B cell (primary cell): Measurements from ENCODE around the gene FBF1. TPM values are rescaled to one million over a fixed set of nuclear protein-coding genes. Genes with fewer than 3 reads are reported as not detected.

Experiments
- ATAC-seq: fragments of 200-7000 bp; cut with Tn5 transposase; one replicate; pipeline ENCODE4 v1.10.0; 2021; ENCODE audit warnings: low read depth, mild to moderate bottlenecking, moderate number of reproducible peaks, moderate library complexity
- CTCF ChIA-PET: fragments of 350-600 bp; sonication (Branson Sonifier 250); formaldehyde crosslinking; loops from one replicate; lab custom pipeline; 2021; ENCODE audit warnings: antibody characterized with exemption, inconsistent platforms; lab: Charles Lee
- POLR2A ChIA-PET: fragments of 350-600 bp; sonication (Branson Sonifier 250); formaldehyde crosslinking; loops from one replicate; lab custom pipeline; 2021; ENCODE audit warnings: antibody characterized with exemption; lab: Charles Lee
- DNase-seq: peaks from one replicate; pipeline ENCODE4 v3.0.0; 2013
- H2AFZ ChIP-seq: 2 replicates; pipeline ENCODE4 v1.6.1; 2012; ENCODE audit warnings: mild to moderate bottlenecking, low read depth, low read length; ENCODE audit not compliant: insufficient read depth, poor library complexity, severe bottlenecking
- H3K27ac ChIP-seq, 2 donors: 1 replicate in 1 of 2; 2 replicates in 1 of 2; pipeline ENCODE4 v1.5.1; 2012 to 2013; ENCODE audit warnings: low read length in 2 of 2, mild to moderate bottlenecking in 2 of 2, moderate library complexity in 1 of 2
- H3K27me3 ChIP-seq, 4 experiments: fragments of 200-600 bp in 1 of 4; sonication (generic) in 1 of 4; replicated peaks in 1 of 4; 1 replicate in 2 of 4; 2 replicates in 2 of 4; pipeline versions ENCODE4 v1.6.1 to v1.7.0; 2013 to 2016; ENCODE audit warnings: low read length in 3 of 4, mild to moderate bottlenecking in 2 of 4, mixed read lengths in 1 of 4, moderate library complexity in 1 of 4; ENCODE audit not compliant: insufficient read depth in 4 of 4, control insufficient read depth in 3 of 4; ENCODE audit errors: control extremely low read depth in 1 of 4
- H3K36me3 ChIP-seq, 2 experiments: replicated peaks in 1 of 2; 1 replicate in 1 of 2; 2 replicates in 1 of 2; pipeline versions ENCODE4 v1.6.1 to v1.7.1; 2013; ENCODE audit warnings: low read length in 1 of 2; ENCODE audit not compliant: insufficient read depth in 2 of 2, control insufficient read depth in 1 of 2; ENCODE audit errors: control extremely low read depth in 1 of 2, extremely low read depth in 1 of 2
- H3K4me1 ChIP-seq, 2 donors: fragments of 200-600 bp in 1 of 2; sonication (generic) in 1 of 2; 1 replicate in 1 of 2; 2 replicates in 1 of 2; pipeline versions ENCODE4 v1.5.1 to v1.6.1; 2013 to 2017; ENCODE audit warnings: low read length in 2 of 2; ENCODE audit not compliant: control insufficient read depth in 2 of 2, insufficient read depth in 2 of 2
- H3K4me2 ChIP-seq: replicated peaks from 2 replicates; pipeline ENCODE3; 2012; ENCODE audit warnings: mild to moderate bottlenecking, low read depth, low read length; ENCODE audit not compliant: poor library complexity, severe bottlenecking
- H3K4me3 ChIP-seq, 5 experiments: fragments of 200-600 bp in 1 of 5; sonication (generic) in 1 of 5; 1 replicate in 3 of 5; 2 replicates in 2 of 5; pipeline versions ENCODE4 v1.5.1 to v1.7.0; 2011 to 2016; ENCODE audit warnings: low read length in 4 of 5, mild to moderate bottlenecking in 4 of 5, low read depth in 2 of 5, control low read depth in 1 of 5, moderate library complexity in 1 of 5; ENCODE audit not compliant: insufficient read depth in 1 of 5; ENCODE audit errors: control extremely low read depth in 1 of 5, extremely low read depth in 1 of 5
- H3K79me2 ChIP-seq: fragments of 200-600 bp; sonication (generic); one replicate; pipeline ENCODE4 v1.6.0; 2016; ENCODE audit warnings: low read length; ENCODE audit not compliant: control insufficient read depth, insufficient read depth
- H3K9ac ChIP-seq: fragments of 200-600 bp; sonication (generic); 2 replicates; pipeline ENCODE4 v1.6.1; 2017; ENCODE audit warnings: mild to moderate bottlenecking, low read length, moderate library complexity
- H3K9me3 ChIP-seq, 3 donors: one replicate each; pipeline versions ENCODE4 v1.6.1 to v1.7.1; 2013; ENCODE audit warnings: low read length in 2 of 3; ENCODE audit not compliant: control insufficient read depth in 2 of 3, insufficient read depth in 1 of 3; ENCODE audit errors: control extremely low read depth in 1 of 3
- H4K20me1 ChIP-seq: 2 replicates; pipeline ENCODE4 v1.6.0; 2012; ENCODE audit warnings: mild to moderate bottlenecking, low read length; ENCODE audit not compliant: insufficient read depth, control insufficient read depth, poor library complexity, severe bottlenecking
- H3K27ac Mint-ChIP-seq: one replicate; pipeline ENCODE4 v1.8.0; 2021; ENCODE audit warnings: mixed read lengths
- H3K27me3 Mint-ChIP-seq: one replicate; pipeline ENCODE4 v1.8.0; 2021; ENCODE audit warnings: mixed read lengths
- H3K4me1 Mint-ChIP-seq: one replicate; pipeline ENCODE4 v1.8.0; 2021; ENCODE audit warnings: mixed read lengths
- H3K4me3 Mint-ChIP-seq: one replicate; pipeline ENCODE4 v1.8.0; 2021; ENCODE audit warnings: mixed read lengths
- H3K9me3 Mint-ChIP-seq: one replicate; pipeline ENCODE4 v1.8.0; 2022; ENCODE audit warnings: mixed read lengths; ENCODE audit not compliant: insufficient read depth
- EZH2 ChIP-seq: IDR thresholded peaks from 2 replicates; pipeline ENCODE4 v1.6.1; 2012; ENCODE audit warnings: borderline replicate concordance, low read depth, mild to moderate bottlenecking, moderate library complexity, low read length; ENCODE audit not compliant: insufficient read depth, poor library complexity, severe bottlenecking
- WGBS: methylation state at CpG from one replicate; pipeline ENCODE4 v1.1.5; 2013; ENCODE audit warnings: missing lambda C conversion rate; ENCODE audit not compliant: insufficient coverage; 5-methylcytosine and 5-hydroxymethylcytosine counted together
- intact Hi-C: fragments of 100-400 bp; cut with micrococcal nuclease; formaldehyde crosslinking; loops from one replicate; pipeline ENCODE4 v1.10.0; 2022
- polyA plus RNA-seq: library from polyadenylated mRNA; depleted of rRNA; stranded (reverse); fragments of >200 nt; gene quantifications from 2 replicates; pipeline ENCODE4 v1.2.3, GENCODE V29; 2012
- total RNA-seq, 2 donors: library from RNA; stranded (reverse); fragments of 120-200 nt in 1 of 2; gene quantifications; 1 replicate in 1 of 2; 2 replicates in 1 of 2; pipeline versions ENCODE4 v1.2.3 to v1.2.4, GENCODE V29; 2013 to 2022
- TF ChIP-seq, protein P1 (sequence below): fragments of 200-600 bp; IDR thresholded peaks from one replicate; pipeline ENCODE4 v1.8.0; 2022; ENCODE audit warnings: antibody characterized with exemption, mild to moderate bottlenecking

The FBF1 gene
- total and polyA plus RNA-seq, 2 donors (not counting 1 experiment from before 2014, with no cell fraction given), result 21.6 to 31.5 TPM

DNA sequence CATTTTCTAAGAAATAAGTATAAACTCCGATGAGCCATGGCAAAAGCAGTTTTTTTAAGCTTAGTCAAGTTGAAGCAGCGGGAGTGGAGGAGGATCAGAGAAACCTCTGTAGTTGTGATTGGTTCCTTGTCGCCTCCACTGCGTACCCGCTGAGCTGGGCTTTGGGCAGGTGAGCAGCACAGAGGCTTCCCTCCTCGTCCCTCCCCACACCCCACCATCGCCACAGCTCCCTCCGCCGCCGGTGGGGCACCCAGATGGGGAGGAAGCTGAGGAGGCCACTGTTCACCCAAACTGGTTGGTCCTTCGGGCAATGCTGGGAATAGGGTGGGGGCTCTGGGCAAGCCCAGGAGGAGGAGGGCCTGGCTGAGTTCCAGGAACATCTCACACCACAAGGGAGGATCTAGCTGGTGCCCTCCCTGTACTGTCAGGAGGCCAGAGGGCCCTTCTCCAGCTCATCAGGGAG lies 31.0 kb downstream of the FBF1 start:
- Histone ChIP-seq H3K4me3 (no peak overlapping the region), H3K36me3 (peaks cover 1 to 3% of the 10 kb centered on the region in 2 experiments), H3K9ac (no peak overlapping the region), H3K4me2 (no peak overlapping the region), H2AFZ (no peak overlapping the region), H3K27ac (no peak overlapping the region), H3K9me3 (no peaks in the 10 kb centered on the region), H4K20me1 (no peaks in the 10 kb centered on the region), H3K27me3 (no peaks in the 10 kb centered on the region), H3K79me2 (no peaks in the 10 kb centered on the region), H3K4me1 (peaks cover 0 to 7% of the 10 kb centered on the region in 2 donors)
- ChIA-PET POLR2A (interaction anchor here (0.6 kb wide), 1 partner anchor 166 kb away, joined by 4 read pairs; no protein-coding TSS in a partner anchor), CTCF (interaction anchor here (0.6 to 1.7 kb wide), 3 partner anchors 95 to 358 kb away, joined by 3 to 11 read pairs (median 3); no protein-coding TSS in a partner anchor)
- no peak overlapping the region for H3K27ac Mint-ChIP-seq
- 69% methylated on average over 3 of the region's 11 CpGs for WGBS
- peaks cover 2% of the 10 kb centered on the region for H3K4me1 Mint-ChIP-seq
- ATAC-seq (no peak), DNase-seq (no peak)
- TF ChIP-seq, protein P1, sequence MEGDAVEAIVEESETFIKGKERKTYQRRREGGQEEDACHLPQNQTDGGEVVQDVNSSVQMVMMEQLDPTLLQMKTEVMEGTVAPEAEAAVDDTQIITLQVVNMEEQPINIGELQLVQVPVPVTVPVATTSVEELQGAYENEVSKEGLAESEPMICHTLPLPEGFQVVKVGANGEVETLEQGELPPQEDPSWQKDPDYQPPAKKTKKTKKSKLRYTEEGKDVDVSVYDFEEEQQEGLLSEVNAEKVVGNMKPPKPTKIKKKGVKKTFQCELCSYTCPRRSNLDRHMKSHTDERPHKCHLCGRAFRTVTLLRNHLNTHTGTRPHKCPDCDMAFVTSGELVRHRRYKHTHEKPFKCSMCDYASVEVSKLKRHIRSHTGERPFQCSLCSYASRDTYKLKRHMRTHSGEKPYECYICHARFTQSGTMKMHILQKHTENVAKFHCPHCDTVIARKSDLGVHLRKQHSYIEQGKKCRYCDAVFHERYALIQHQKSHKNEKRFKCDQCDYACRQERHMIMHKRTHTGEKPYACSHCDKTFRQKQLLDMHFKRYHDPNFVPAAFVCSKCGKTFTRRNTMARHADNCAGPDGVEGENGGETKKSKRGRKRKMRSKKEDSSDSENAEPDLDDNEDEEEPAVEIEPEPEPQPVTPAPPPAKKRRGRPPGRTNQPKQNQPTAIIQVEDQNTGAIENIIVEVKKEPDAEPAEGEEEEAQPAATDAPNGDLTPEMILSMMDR, result no peak
- no peak for TF ChIP-seq EZH2
- no peak overlapping the region for H3K4me3 Mint-ChIP-seq
- intact Hi-C loops, result loop anchor here (10.0 kb wide), 1 partner anchor 355 kb away; the partner anchor contains the start of gene UBALD2
- H3K9me3 Mint-ChIP-seq, result no peaks in the 10 kb centered on the region
- no peaks in the 10 kb centered on the region for H3K27me3 Mint-ChIP-seq

DNA sequence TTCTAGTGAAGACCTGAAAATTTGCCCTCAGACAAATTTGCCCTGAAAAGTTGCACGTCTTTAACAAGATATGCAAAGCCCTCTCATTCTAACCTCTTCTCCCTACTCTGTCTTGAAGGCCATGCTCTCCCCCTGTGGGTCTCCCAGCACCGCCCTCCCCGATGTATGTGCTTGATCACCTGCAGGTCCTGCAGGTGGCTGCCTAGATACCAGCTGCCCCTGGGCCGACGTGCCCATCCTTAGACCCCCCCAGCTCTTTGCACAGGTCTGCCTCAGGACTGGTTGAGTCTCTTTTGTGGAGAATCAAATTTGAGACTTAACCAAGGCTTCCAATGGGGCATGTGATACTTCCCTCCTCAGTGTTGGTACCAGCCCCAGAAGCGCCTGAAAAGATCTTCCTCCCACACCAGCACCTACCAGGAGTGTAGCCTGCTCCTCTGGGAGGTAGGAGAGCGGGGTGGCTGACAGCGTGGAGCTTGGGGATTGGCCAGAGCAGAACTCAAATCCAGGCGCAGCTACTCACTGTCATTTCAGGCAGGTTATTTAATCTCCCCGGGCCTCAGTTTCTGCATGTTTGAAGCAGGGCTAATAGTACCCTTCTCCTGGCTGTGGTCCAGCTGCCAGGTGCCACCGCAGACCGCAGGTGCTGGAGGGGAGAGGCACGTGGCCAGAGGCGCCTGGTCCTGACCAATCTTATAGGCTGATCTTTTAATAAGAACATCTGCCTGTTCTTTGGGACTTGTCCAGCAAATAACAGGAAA lies 31.6 kb downstream of the FBF1 start:
- CTCF ChIA-PET, result interaction anchor here (0.6 to 1.7 kb wide), 3 partner anchors 96 to 358 kb away, joined by 3 to 11 read pairs (median 3); no protein-coding TSS in a partner anchor
- Histone ChIP-seq H3K27ac (no peak overlapping the region), H3K4me1 (peaks cover 0 to 9% of the 10 kb centered on the region in 2 donors), H3K36me3 (peaks cover 0 to 1% of the 10 kb centered on the region in 2 experiments), H3K9ac (no peak overlapping the region), H3K79me2 (no peaks in the 10 kb centered on the region), H3K9me3 (no peaks in the 10 kb centered on the region), H3K4me3 (no peak overlapping the region), H2AFZ (no peak overlapping the region), H3K4me2 (no peak overlapping the region), H4K20me1 (no peaks in the 10 kb centered on the region), H3K27me3 (no peaks in the 10 kb centered on the region)
- Mint-ChIP-seq H3K27ac (no peak overlapping the region), H3K4me1 (peaks cover 5% of the 10 kb centered on the region), H3K9me3 (no peaks in the 10 kb centered on the region), H3K4me3 (no peak overlapping the region), H3K27me3 (no peaks in the 10 kb centered on the region)
- TF ChIP-seq, protein P1, result no peak
- no peak for TF ChIP-seq EZH2
- ATAC-seq (no peak), DNase-seq (no peak)
- 89% methylated on average over 7 of the region's 14 CpGs for whole genome bisulfite sequencing
- POLR2A ChIA-PET, result no interaction called here
- intact Hi-C loops, result loop anchor here (10.0 kb wide), 1 partner anchor 356 kb away; the partner anchor contains the start of gene UBALD2
